ENCODE measurements around the gene S100A2.

Gene S100A2

GRCh38 chr1:153540394-153541361 is 25.0 kb downstream of the S100A2 start, which contains the start of gene S100A5:
Gene S100A5, minus strand, starts transcription at chr1:153540934. Its CDS starts 743 bp downstream, at chr1:153540191.
- H3K27ac ChIP-seq: no peak within 1 kb of the TSS
- TF ChIP-seq CTCF (conservative IDR thresholded peaks at IDR 0.05) (no peak), ZFX (IDR thresholded peaks at IDR 0.05) (no peak)

GRCh38 chr1:153539395-153540093 is 26.1 kb downstream of the S100A2 start:
- no peak overlapping the region for H3K27ac ChIP-seq
- TF ChIP-seq ZFX (IDR thresholded peaks at IDR 0.05) (no peak), CTCF (conservative IDR thresholded peaks at IDR 0.05) (no peak)

- TF ChIP-seq CTCF (conservative IDR thresholded peaks at IDR 0.05) (no peak), ZFX (IDR thresholded peaks at IDR 0.05) (no peak)
- H3K27ac ChIP-seq: no peak overlapping the region
Measured at GRCh38 chr1:153538315-153538821, 27.3 kb downstream of the S100A2 start.

- no peak for TF ChIP-seq ZFX (IDR thresholded peaks at IDR 0.05)
- TF ChIP-seq CTCF (conservative IDR thresholded peaks at IDR 0.05): no peak
- no peak overlapping the region for H3K27ac ChIP-seq
Measured at GRCh38 chr1:153537376-153537730, 28.3 kb downstream of the S100A2 start.

- H3K27ac ChIP-seq: no peak overlapping the region
- TF ChIP-seq CTCF (conservative IDR thresholded peaks at IDR 0.05): no peak
- no peak for TF ChIP-seq ZFX (IDR thresholded peaks at IDR 0.05)
Measured at GRCh38 chr1:153536671-153537375, 28.8 kb downstream of the S100A2 start.

GRCh38 chr1:153536012-153536670 is 29.5 kb downstream of the S100A2 start:
- no peak for TF ChIP-seq ZFX (IDR thresholded peaks at IDR 0.05)
- TF ChIP-seq CTCF (conservative IDR thresholded peaks at IDR 0.05): no peak
- no peak overlapping the region for H3K27ac ChIP-seq
